CD4-positive, alpha-beta T cell treated with Interleukin-10 for 1 hour (primary cell): ENCODE measurements around the gene SLF2.

Experiments
- DNase-seq: peaks from one replicate; pipeline ENCODE4 v3.0.0-alpha.2; 2020

The SLF2 gene

GRCh38 chr10:100983868-100984671 is 71.3 kb downstream of the SLF2 start:
- no peak for DNase-seq

DNA sequence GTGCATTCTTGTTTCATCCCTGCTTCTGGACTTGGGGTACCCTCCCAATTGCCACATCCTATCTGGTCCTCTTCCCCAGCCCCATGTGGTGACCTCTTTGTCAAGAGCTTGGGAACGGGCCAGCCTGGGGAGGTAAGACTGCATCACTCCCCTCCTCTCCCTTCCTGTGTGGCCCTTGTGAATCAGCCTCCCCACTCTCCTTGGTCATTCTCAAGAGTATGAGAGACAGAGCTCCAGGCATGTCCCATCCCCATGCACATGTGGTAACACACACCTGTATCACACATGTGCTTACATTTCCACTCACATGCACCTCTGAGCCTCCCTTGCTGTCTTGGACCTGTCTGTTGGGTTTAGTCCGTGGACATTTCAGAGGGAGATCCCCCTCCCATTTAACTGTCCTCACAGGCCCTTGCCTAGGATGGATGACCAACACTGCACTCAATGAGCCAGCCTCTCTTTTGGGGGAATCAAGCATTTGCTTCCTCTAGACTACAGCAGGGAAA is 72.0 kb downstream of the SLF2 start:
- no peak for DNase-seq

- no peak for DNase-seq
These were observed 72.6 kb downstream of the SLF2 start for GRCh38 chr10:100985336-100985735.

GRCh38 chr10:100986623-100986951 is 73.8 kb downstream of the SLF2 start:
- no peak for DNase-seq

DNA sequence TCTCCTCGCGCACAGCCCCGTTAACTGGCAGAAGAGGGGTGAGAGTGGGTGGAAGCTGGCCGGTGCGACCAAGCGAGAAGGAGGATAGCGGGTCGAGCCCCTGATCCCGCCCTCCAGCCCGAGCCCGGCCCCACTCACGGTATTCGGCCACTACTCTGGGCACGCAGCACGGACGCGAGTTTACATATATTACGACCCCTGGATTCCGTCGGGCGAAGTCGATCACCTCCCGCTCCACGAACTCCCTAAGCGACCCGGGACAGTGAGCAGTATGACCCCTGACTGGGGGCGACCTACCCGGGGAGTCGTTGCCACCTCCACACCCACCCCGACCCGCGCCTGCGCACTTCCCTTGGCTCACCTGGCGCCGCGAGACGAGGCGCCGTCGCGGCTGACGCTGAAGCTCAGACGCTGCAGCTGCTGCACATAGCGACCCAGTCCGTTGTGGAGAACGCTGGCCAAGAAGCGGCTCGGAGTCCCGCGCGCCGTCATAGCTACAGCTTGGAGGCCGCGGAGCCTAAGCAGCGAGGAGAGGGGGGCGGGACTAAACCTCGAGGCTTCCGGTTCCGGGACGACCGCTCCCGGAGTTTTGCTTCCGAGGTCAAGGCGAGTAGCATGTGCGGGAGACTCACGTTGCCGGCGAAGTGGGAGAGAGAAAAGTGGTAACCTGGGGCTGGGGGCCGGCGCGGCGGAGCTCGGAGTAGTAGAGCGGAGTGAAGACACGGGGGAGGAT is 74.4 kb downstream of the SLF2 start, which contains the start of the genes MRPL43 and TWNK:
TSS of gene MRPL43 (minus strand) at position 546 of the 733 bp plus-strand sequence. CDS start at position 492, 54 bp downstream.
TSS of gene TWNK (plus strand) at position 592 of the 733 bp plus-strand sequence. CDS start 668 bp downstream, outside the sequence.
- peak; percentile 84 for DNase-seq

GRCh38 chr10:100987685-100988049 is 74.9 kb downstream of the SLF2 start:
- no peak for DNase-seq

- no peak for DNase-seq
These were observed 75.4 kb downstream of the SLF2 start for GRCh38 chr10:100988166-100988565.

- no peak for DNase-seq
These were observed 76.3 kb downstream of the SLF2 start for GRCh38 chr10:100989088-100989487.

GRCh38 chr10:100993986-100994708 is 81.4 kb downstream of the SLF2 start:
- no peak for DNase-seq

GRCh38 chr10:100995181-100995580 is 82.4 kb downstream of the SLF2 start:
- no peak for DNase-seq

DNA sequence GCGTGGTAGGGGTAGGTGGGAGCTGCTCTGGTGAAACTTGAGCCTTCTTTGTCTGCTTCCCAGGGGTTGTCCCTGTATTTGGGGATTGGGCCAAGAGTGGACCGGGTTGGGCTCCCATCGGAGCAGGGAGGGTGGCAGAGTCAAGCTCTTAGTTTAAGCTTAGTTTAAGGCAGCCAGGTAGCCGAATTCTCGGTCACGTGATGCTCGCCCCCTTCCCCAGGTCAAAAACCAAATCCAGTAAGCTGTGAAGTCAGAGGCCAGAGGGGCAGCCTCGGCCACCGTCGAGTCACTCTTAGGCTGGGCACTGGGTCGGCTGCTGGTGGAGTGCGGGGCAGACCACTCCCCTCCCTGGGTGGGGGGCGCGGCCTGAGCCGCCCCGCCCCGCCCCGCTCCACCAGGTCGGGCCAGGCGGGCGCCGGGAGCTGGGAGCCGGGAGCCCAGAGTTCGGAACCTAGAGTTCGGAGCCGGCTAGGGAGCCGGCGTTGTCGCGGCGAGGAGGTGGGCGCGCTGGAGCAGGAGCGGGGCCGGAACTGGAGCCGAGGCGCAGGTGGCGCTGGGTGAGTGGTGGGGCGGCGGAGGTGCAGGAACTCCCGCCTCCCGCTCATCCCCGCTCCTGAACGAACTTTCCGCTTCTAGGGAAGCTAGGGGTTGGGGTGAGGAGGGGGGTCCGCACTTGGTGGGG is 84.1 kb downstream of the SLF2 start:
- peak; percentile 32 for DNase-seq

DNA sequence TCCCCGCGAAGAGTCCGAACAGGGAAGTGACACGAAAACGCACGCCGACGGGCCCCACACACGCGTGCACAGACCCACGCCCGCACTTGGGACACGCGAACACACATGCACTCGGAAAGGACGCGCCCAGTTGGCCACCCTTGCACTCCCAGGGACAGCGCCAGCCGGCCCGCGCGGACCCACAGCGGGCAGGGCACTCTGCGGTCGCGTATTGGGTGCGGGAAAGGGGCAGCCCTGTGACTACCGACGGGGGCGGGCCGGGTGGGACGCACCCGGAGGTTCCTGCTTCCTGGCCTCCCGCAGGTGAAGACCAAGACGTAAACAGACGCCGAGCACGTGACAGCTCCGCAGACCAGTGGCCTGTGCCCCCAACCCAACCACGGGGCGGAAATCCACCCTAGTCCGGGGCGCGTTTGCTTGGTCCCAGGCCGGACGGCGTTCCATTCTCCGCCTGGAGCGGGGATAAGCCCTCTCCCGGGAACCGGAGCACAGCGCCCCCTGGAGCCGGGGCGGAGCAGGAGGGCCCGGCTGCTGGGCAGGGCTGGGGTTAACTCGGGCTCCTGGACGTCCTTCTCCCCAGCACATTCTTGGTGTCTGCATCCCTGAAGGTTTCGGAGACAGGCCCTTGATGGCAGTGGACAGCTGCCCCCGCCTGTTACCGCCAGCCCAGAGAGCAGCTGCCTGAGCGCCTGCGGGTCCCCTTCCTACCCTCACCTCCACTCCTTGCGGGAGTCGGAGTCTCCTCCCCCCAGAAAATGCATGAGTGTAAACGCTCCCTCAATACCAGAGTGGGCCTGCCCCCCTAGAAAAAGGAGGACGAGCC is 84.8 kb downstream of the SLF2 start:
- peak; percentile 69 for DNase-seq

DNA sequence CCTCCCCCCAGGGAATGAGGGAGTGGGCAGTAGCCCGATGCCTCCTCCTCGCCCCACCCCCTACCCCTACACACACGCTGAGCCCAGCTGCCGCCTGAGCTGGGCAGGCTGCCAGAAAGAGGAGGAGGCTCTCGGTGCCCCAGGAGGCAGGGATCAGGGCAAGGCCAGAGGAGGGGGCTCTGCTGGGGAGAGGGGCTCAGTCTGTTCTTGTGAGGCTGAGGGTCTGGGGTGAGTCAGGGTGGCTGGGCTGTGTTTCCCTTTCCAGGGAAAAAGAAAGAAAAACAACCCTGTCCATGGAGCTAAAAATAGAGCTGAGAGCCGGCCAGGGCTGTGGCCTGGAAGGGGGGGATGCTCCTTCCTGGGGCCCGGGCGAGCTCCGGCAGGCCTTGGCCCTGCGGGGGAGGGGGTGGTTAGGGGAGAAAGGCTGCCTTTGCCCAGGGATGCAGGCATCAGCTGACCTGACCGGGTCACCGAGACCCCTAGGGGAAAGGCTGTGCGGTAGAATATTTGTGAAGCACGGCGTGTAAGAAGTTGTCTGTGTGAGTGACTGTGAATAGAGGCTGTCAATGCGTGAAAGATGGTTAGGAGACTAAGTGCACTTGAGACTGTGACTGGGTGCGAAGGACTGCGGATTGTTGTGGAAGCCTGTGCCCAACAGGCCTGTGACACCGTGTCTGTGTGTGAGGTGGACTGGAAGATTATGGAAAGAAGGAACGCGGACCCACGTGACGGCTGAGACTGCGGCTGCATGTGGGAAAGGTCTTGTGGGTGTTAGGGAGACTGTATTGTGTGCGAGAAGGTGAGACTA is 85.6 kb downstream of the SLF2 start:
- peak; percentile 63 for DNase-seq

GRCh38 chr10:100998991-100999741 is 86.4 kb downstream of the SLF2 start:
- DNase-seq: peak; percentile 81

DNA sequence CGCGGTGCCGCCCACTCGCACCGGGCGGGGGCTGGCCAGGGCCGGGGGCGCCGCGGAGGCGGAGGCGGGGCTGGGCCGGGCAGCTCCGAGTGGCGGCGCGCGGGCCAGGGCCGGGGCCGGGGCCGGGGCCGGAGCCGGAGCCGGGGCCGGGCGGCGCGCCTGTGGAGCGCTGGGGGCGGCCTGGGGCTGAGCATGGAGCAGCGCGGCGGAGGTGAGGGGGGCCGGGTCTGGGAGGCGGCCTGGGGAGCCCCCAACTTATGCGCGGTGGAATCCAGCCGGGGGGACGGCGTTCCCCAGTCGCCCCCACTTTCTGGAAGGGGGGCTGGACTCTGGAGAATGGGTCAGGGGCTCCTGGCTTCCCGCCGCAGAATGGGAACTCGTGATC is 87.0 kb downstream of the SLF2 start, which contains the start of gene LZTS2:
TSS of gene LZTS2 (plus strand) at position 67 of the 385 bp plus-strand sequence. CDS start 2,731 bp downstream, outside the sequence.
- no peak for DNase-seq

DNA sequence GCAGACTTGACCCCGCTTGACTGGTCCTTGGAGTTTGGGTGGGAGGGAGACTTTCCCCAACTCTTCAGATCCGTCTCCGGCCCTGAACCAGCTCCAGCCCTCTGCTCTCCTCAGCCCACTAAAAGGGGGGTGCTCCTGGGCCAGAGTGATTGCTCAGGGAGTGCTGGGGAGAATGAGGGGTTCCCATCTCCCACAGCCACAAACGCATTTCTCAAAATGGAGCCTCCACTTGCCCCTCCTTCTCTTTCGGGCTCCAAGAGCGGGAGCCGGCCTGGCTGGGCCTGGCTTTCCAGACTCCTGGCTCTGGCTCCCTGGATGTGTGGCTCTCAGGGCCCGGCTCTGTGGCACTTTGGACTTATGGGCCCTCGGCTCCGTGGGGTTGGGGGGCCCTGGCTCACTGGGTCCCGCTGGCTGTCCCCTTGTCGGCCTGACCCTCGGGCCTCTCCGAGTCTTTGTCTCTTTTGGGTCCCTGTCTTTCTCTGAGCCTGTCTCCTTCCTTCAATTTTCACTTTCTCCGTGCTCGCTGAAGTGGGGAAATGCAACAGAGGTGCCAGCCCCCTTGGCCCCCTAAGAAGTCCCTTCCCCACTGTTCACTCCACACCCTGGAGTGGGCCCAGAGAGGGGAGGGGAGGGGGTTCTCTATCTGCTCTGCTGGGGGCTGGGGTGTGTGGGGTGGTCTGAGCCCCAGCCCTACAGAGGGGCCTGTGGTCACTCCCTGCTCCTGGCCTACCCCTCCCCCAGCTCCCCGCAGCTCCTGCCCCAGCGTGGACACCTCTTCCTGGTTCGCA is 87.6 kb downstream of the SLF2 start:
- DNase-seq: no peak

- DNase-seq: no peak
These were observed 88.3 kb downstream of the SLF2 start for GRCh38 chr10:101000915-101001658.

GRCh38 chr10:101001659-101002035 is 88.9 kb downstream of the SLF2 start:
- DNase-seq: no peak
